ENCODE results near the gene NOCT. TPM values are rescaled to one million over a fixed set of nuclear protein-coding genes. Genes with fewer than 3 reads are reported as not detected.

The NOCT gene
- total RNA-seq: 1 to 10 TPM in 3 of 4 donors, not detected in 1; 2.3 to 7.4 (median 2.7) TPM

- TF ChIP-seq POLR2A (IDR thresholded peaks at IDR 0.05): peak; percentile 80 to 90
- TF ChIP-seq, protein P1, sequence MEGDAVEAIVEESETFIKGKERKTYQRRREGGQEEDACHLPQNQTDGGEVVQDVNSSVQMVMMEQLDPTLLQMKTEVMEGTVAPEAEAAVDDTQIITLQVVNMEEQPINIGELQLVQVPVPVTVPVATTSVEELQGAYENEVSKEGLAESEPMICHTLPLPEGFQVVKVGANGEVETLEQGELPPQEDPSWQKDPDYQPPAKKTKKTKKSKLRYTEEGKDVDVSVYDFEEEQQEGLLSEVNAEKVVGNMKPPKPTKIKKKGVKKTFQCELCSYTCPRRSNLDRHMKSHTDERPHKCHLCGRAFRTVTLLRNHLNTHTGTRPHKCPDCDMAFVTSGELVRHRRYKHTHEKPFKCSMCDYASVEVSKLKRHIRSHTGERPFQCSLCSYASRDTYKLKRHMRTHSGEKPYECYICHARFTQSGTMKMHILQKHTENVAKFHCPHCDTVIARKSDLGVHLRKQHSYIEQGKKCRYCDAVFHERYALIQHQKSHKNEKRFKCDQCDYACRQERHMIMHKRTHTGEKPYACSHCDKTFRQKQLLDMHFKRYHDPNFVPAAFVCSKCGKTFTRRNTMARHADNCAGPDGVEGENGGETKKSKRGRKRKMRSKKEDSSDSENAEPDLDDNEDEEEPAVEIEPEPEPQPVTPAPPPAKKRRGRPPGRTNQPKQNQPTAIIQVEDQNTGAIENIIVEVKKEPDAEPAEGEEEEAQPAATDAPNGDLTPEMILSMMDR (IDR thresholded peaks at IDR 0.05): peak in 2 of 4 experiments; percentile 18 to 59
- peak within 1 kb of the TSS; percentile 83 to 87 for H3K27ac ChIP-seq
- H3K4me3 ChIP-seq: peak within 1 kb of the TSS; percentile 26 to 71
- H3K36me3 ChIP-seq: no peaks in the 10 kb centered on the region
- no peaks in the 10 kb centered on the region for H3K4me1 ChIP-seq
- DNase-seq: peak; percentile 81 to 85
- no peaks in the 10 kb centered on the region for H3K27me3 ChIP-seq
- H3K9me3 ChIP-seq: no peaks in the 10 kb centered on the region
- intact Hi-C loops (cut with DNase I; ENCODE audit: low total_unique reads): no loop called here
Measured at GRCh38 chr4:139015269-139015947, at the start of gene NOCT. NOCT (plus strand) TSS chr4:139015781; CDS start chr4:139015982, 201 bp downstream.

- intact Hi-C loops (cut with DNase I; ENCODE audit: low total_unique reads): no loop called here
- H3K4me1 ChIP-seq: no peaks in the 10 kb centered on the region
- no peaks in the 10 kb centered on the region for H3K27me3 ChIP-seq
- H3K4me3 ChIP-seq: no peak overlapping the region
- H3K9me3 ChIP-seq: no peaks in the 10 kb centered on the region
- TF ChIP-seq, protein P1 (IDR thresholded peaks at IDR 0.05): no peak
- TF ChIP-seq POLR2A (IDR thresholded peaks at IDR 0.05): no peak
- H3K27ac ChIP-seq: no peak overlapping the region
- no peak for DNase-seq
- H3K36me3 ChIP-seq: no peaks in the 10 kb centered on the region
Measured at GRCh38 chr4:138967313-138967712, 48.3 kb upstream of the NOCT start.

DNA sequence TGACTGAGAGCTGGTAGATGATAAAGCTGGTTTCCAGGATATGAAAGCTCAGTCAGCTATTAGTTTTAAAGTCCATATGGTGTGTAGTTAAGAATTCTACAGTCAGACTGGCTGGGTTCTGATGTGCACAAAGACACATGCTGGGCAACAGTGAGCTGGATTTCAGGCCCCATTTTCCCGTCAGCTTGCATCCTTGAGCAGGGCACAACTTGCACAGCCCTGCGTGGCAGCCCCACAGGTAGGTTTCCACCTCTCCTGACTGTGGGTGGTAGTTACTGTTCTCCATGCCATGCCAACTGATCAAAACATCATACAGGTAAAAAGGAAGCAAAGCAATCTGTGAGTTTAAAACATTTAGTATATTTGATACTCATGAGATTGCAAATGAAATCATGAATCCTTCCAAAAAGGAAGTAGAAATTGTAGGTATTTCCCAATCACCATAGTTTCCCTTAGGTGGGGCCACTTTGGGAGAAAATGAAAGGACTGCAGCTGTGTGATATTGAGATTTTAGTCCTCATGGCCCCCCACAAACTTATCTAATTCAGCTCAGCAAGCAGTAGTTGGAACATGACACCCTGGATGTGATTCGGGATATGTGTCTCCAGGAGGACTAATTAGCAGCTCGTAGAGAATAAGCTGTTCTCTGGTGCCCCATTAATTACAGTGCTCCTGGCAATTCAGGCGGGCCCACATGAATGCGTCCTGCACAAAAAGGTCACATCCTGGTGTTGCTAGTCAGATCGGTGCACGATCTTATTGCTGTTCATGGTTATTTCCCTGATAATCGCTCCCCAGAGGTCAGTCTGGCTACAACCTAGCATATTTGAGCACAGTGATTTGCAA, 42.4 kb upstream of the NOCT start:
- Histone ChIP-seq H3K36me3 (no peaks in the 10 kb centered on the region), H3K4me1 (no peaks in the 10 kb centered on the region), H3K27me3 (no peaks in the 10 kb centered on the region), H3K27ac (no peak overlapping the region), H3K4me3 (no peak overlapping the region), H3K9me3 (no peaks in the 10 kb centered on the region)
- DNase-seq: no peak
- intact Hi-C loops (cut with DNase I; ENCODE audit: low total_unique reads): no loop called here
- no peak for TF ChIP-seq POLR2A (IDR thresholded peaks at IDR 0.05)
- TF ChIP-seq, protein P1 (IDR thresholded peaks at IDR 0.05): no peak

DNA sequence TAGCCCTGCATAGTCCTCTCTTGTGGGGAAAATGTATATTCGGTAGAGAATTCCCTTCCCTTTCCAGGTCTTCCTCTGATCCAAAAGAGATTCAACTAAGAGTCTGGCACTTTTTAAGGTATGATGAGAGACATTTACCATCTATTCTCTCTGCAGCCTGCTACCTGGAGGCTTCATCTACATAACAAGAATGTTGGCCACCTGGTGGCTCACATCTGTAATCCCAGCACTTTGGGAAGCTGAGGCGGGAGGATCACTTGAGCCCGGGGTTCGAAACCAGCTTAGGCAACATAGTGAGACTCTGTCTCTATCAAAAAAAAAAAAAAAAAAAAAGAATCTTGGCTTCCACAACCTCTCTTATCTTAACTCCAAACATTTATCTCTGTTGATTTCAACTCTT, 40.4 kb upstream of the NOCT start:
- Histone ChIP-seq H3K36me3 (no peaks in the 10 kb centered on the region), H3K4me1 (no peaks in the 10 kb centered on the region), H3K4me3 (no peak overlapping the region), H3K27ac (no peak overlapping the region), H3K9me3 (no peaks in the 10 kb centered on the region), H3K27me3 (no peaks in the 10 kb centered on the region)
- TF ChIP-seq, protein P1 (IDR thresholded peaks at IDR 0.05): no peak
- no peak for TF ChIP-seq POLR2A (IDR thresholded peaks at IDR 0.05)
- DNase-seq: no peak
- intact Hi-C loops (cut with DNase I; ENCODE audit: low total_unique reads): no loop called here

DNA sequence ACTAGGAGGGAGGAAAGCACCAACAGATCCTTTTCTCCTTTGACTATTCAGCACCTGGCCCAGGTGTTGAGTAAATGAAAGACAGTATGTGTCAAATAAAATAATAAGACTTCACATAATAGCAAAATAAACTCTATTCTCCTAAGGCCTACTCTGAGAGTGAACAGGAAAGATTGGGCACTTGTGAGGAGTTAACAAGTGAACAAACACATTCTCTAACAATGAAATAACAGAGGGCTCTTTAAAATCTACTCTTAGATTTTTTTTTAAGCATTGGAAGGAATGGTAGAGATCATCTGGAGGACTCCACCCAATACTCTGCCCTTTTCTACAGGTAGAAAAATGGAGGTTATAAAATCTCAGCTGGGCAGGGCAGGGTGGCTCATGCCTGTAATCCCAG, 39.1 kb upstream of the NOCT start:
- no peaks in the 10 kb centered on the region for H3K27me3 ChIP-seq
- H3K9me3 ChIP-seq: no peaks in the 10 kb centered on the region
- H3K36me3 ChIP-seq: no peaks in the 10 kb centered on the region
- H3K4me3 ChIP-seq: no peak overlapping the region
- TF ChIP-seq, protein P1 (IDR thresholded peaks at IDR 0.05): no peak
- TF ChIP-seq POLR2A (IDR thresholded peaks at IDR 0.05): no peak
- H3K27ac ChIP-seq: no peak overlapping the region
- DNase-seq: no peak
- H3K4me1 ChIP-seq: no peaks in the 10 kb centered on the region
- intact Hi-C loops (cut with DNase I; ENCODE audit: low total_unique reads): no loop called here

Measured in uterus (tissue), 4 donors.